Mucosa of descending colon (tissue), 3 donors: Measurements from ENCODE around the gene SF3A2. TPM values are rescaled to one million over a fixed set of nuclear protein-coding genes. Genes with fewer than 3 reads are reported as not detected.

Experiments
- ATAC-seq: fragments of 200-7000 bp; cut with Tn5 transposase; one replicate; pipeline ENCODE4 v1.9.1; 2020; ENCODE audit warnings: mild to moderate bottlenecking, moderate library complexity
- DNase-seq, 3 donors: peaks; one replicate each; pipeline ENCODE4 v3.0.0-alpha.2; 2020
- H3K36me3 ChIP-seq: fragments of 200-600 bp; one replicate; pipeline ENCODE4 v1.8.0; 2021; ENCODE audit warnings: low read depth, mild to moderate bottlenecking
- H3K4me1 ChIP-seq: fragments of 200-600 bp; one replicate; pipeline ENCODE4 v1.8.0; 2021; ENCODE audit warnings: low read depth, mild to moderate bottlenecking
- H3K4me3 ChIP-seq: fragments of 200-600 bp; one replicate; pipeline ENCODE4 v1.8.0; 2021; ENCODE audit warnings: mild to moderate bottlenecking
- H3K9me3 ChIP-seq: fragments of 200-600 bp; one replicate; pipeline ENCODE4 v1.8.0; 2021; ENCODE audit warnings: mild to moderate bottlenecking
- CTCF ChIP-seq: fragments of 200-600 bp; IDR thresholded peaks from one replicate; pipeline ENCODE4 v1.8.0; 2022; ENCODE audit warnings: antibody characterized with exemption, mild to moderate bottlenecking
- intact Hi-C, 2 donors: fragments of 100-400 bp; cut with DNase I in 1 of 2; cut with micrococcal nuclease in 1 of 2; formaldehyde crosslinking; loops; one replicate each; pipeline versions ENCODE4 v1.11.0 to v1.11.1; 2022; cut with DNase I, micrococcal nuclease
- total RNA-seq, 3 donors: library from RNA; stranded (reverse); fragmentation: NEBNext Ultra II Directional in 2 of 3; extraction: Animal tissue kit (Norgen Biotek cat#: 25700) in 2 of 3; gene quantifications; one replicate each; pipeline versions ENCODE4 v1.2.1 to v1.2.4, GENCODE V29; 2021 to 2023
- donor health status: DM: no; HTN: no; CAD: no; lungs with moderate emphysema.
- donor health status: DM: no; HTN: no; CAD: no.
- donor health status: DM: no; HTN: yes; CAD: no.

Gene SF3A2
- total RNA-seq, 3 donors from 2014 or later, result 60.6 to 81.2 (median 68.2) TPM

- Histone ChIP-seq H3K36me3 (peaks cover 6% of the 10 kb centered on the region), H3K9me3 (no peaks in the 10 kb centered on the region), H3K4me1 (peaks cover 33% of the 10 kb centered on the region), H3K4me3 (no peak overlapping the region)
- intact Hi-C loops, result no loop called here
- peak; percentile 10 for ATAC-seq
- TF ChIP-seq CTCF, result no peak
- no peak for DNase-seq
These were observed 14.8 kb downstream of the SF3A2 start for GRCh38 chr19:2251106-2252054.

GRCh38 chr19:2252055-2252796, 15.6 kb downstream of the SF3A2 start:
- peaks cover 33% of the 10 kb centered on the region for H3K4me1 ChIP-seq
- intact Hi-C loops, result no loop called here
- no peak overlapping the region for H3K4me3 ChIP-seq
- no peak for TF ChIP-seq CTCF
- DNase-seq (no peak), ATAC-seq (no peak)
- H3K9me3 ChIP-seq, result no peaks in the 10 kb centered on the region
- peaks cover under 1% of the 10 kb centered on the region for H3K36me3 ChIP-seq

- Histone ChIP-seq H3K36me3 (no peaks in the 10 kb centered on the region), H3K9me3 (no peaks in the 10 kb centered on the region), H3K4me3 (no peak overlapping the region), H3K4me1 (peaks cover 33% of the 10 kb centered on the region)
- no peak for TF ChIP-seq CTCF
- ATAC-seq (no peak), DNase-seq (no peak)
- intact Hi-C loops, result no loop called here
These were observed 16.1 kb downstream of the SF3A2 start for GRCh38 chr19:2252797-2253105.

GRCh38 chr19:2253106-2254063, 16.8 kb downstream of the SF3A2 start:
- Histone ChIP-seq H3K4me3 (no peak overlapping the region), H3K36me3 (no peaks in the 10 kb centered on the region), H3K9me3 (no peaks in the 10 kb centered on the region), H3K4me1 (peaks cover 33% of the 10 kb centered on the region)
- intact Hi-C loops, result no loop called here
- TF ChIP-seq CTCF, result no peak
- ATAC-seq (peak; percentile 12), DNase-seq (peak in 1 of 3 donors; percentile 63)
